GM12878 (cell line): ENCODE results near the gene EIF4B. TPM values are rescaled to one million over a fixed set of nuclear protein-coding genes. Genes with fewer than 3 reads are reported as not detected.

Experiments
- ATAC-seq: fragments of 200-7000 bp; cut with Tn5 transposase; 3 replicates; pipeline ENCODE4 v1.9.1; 2020; ENCODE audit warnings: mild to moderate bottlenecking, moderate library complexity
- BruUV-seq: library from RNA; stranded (reverse); fragments of 400-500 nt; replicated peaks from 2 replicates; lab custom pipeline; 2021; lab: Mats Ljungman, UMichigan
- CTCF ChIA-PET: fragments of 300-600 bp; sonication (Branson Sonifier 250); formaldehyde crosslinking; extraction: SDS; loops from one replicate; lab custom pipeline; 2021; ENCODE audit warnings: inconsistent platforms; lab: Yijun Ruan, JAX
- POLR2A ChIA-PET: fragments of 350-600 bp; formaldehyde crosslinking; extraction: SDS; loops from one replicate; lab custom pipeline; 2021; ENCODE audit warnings: inconsistent platforms; lab: Charles Lee
- RAD21 ChIA-PET: fragments of 300-600 bp; sonication (Branson Sonifier 250); formaldehyde crosslinking; loops from one replicate; lab custom pipeline; 2023; ENCODE audit warnings: antibody characterized with exemption; ENCODE audit not compliant: unreplicated experiment; lab: Charles Lee
- SMC1A ChIA-PET: fragments of 300-600 bp; sonication (Branson Sonifier 250); formaldehyde crosslinking; loops from one replicate; lab custom pipeline; 2023; ENCODE audit not compliant: unreplicated experiment, uncharacterized antibody; lab: Charles Lee
- DNase-seq: peaks from one replicate; pipeline ENCODE4 v3.0.0-alpha.2; 2011; ENCODE audit warnings: low read depth, low spot score
- FAIRE-seq: peaks from 3 replicates; lab custom pipeline; 2011; peaks lifted over from hg19 to GRCh38; lab: Jason Lieb, UNC
- H2AFZ ChIP-seq: 2 replicates; pipeline ENCODE4 v1.6.0; 2011; ENCODE audit warnings: low read depth, low read length, control low read depth; ENCODE audit not compliant: control insufficient read depth
- H3K27ac ChIP-seq: 2 replicates; pipeline ENCODE4 v1.5.1; 2011; ENCODE audit warnings: control low read depth; ENCODE audit not compliant: control insufficient read depth, insufficient read depth
- H3K27me3 ChIP-seq, 2 experiments: replicated peaks in 1 of 2; 2 replicates each; pipeline versions ENCODE4 v1.6.0 to v1.6.1; 2011; ENCODE audit warnings: low read length in 1 of 2; ENCODE audit not compliant: control insufficient read depth in 2 of 2, insufficient read depth in 2 of 2
- H3K36me3 ChIP-seq, 2 experiments: 2 replicates each; pipeline ENCODE4 v1.5.1; 2011; ENCODE audit warnings: low read length in 1 of 2; ENCODE audit not compliant: control insufficient read depth in 2 of 2, insufficient read depth in 2 of 2
- H3K4me1 ChIP-seq: 2 replicates; pipeline ENCODE4 v1.6.1; 2011; ENCODE audit warnings: mild to moderate bottlenecking, low read length, moderate library complexity, mixed read lengths; ENCODE audit not compliant: control insufficient read depth, insufficient read depth
- H3K4me2 ChIP-seq: 2 replicates; pipeline ENCODE4 v1.6.0; 2011; ENCODE audit warnings: control low read depth; ENCODE audit not compliant: control insufficient read depth, insufficient read depth
- H3K4me3 ChIP-seq: fragments of 200-600 bp; sonication (generic); 2 replicates; pipeline ENCODE4 v1.5.1; 2016
- H3K79me2 ChIP-seq: 2 replicates; pipeline ENCODE4 v1.6.0; 2011; ENCODE audit warnings: low read length; ENCODE audit not compliant: control insufficient read depth, insufficient read depth
- H3K9ac ChIP-seq: 2 replicates; pipeline ENCODE4 v1.8.0; 2011; ENCODE audit warnings: low read length, control low read depth, mixed read lengths; ENCODE audit not compliant: control insufficient read depth, insufficient read depth
- H3K9me3 ChIP-seq: replicated peaks from 3 replicates; pipeline ENCODE4 v1.5.1; 2011; ENCODE audit warnings: mild to moderate bottlenecking, low read length; ENCODE audit not compliant: control insufficient read depth, insufficient read depth
- H4K20me1 ChIP-seq: 2 replicates; pipeline ENCODE4 v1.6.0; 2011; ENCODE audit not compliant: control insufficient read depth, insufficient read depth
- CHD1 ChIP-seq: IDR thresholded peaks from 2 replicates; pipeline ENCODE4 v1.6.1; 2012; ENCODE audit warnings: low read depth, low read length, improper control_type of control experiment
- EED ChIP-seq: sonication (generic); IDR thresholded peaks from 2 replicates; pipeline ENCODE4 v1.6.1; 2016; ENCODE audit warnings: antibody characterized with exemption, low read depth
- EGR1 ChIP-seq, 2 experiments: IDR thresholded peaks; 1 replicate in 1 of 2; 2 replicates in 1 of 2; pipeline ENCODE4 v1.6.1; 2011 to 2012; ENCODE audit warnings: low read depth in 2 of 2, low read length in 2 of 2, borderline replicate concordance in 1 of 2, mild to moderate bottlenecking in 1 of 2, moderate library complexity in 1 of 2
- MTA2 ChIP-seq: fragments of 450-650 bp; IDR thresholded peaks from 2 replicates; pipeline ENCODE4 v1.6.1; 2016; ENCODE audit warnings: low read depth, mild to moderate bottlenecking, moderate library complexity
- NR2C2 ChIP-seq: IDR thresholded peaks from 2 replicates; pipeline ENCODE4 v1.6.1; 2011; ENCODE audit warnings: borderline replicate concordance, low read depth; ENCODE audit not compliant: control insufficient read depth, insufficient read length
- PAX5 ChIP-seq: IDR thresholded peaks from 2 replicates; pipeline ENCODE4 v1.6.1; 2011; ENCODE audit warnings: low read depth, low read length, borderline replicate concordance
- SIX5 ChIP-seq: IDR thresholded peaks from 2 replicates; pipeline ENCODE4 v1.6.1; 2011; ENCODE audit warnings: mild to moderate bottlenecking, low read depth, low read length, moderate library complexity; ENCODE audit not compliant: severe bottlenecking
- SP1 ChIP-seq: IDR thresholded peaks from one replicate; pipeline ENCODE4 v1.6.1; 2011; ENCODE audit warnings: low read depth, low read length
- ZNF24 ChIP-seq: fragments of 450-650 bp; IDR thresholded peaks from 2 replicates; pipeline ENCODE4 v1.6.1; 2017; ENCODE audit warnings: antibody characterized with exemption, mild to moderate bottlenecking
- ZNF622 ChIP-seq: fragments of 450-650 bp; IDR thresholded peaks from 2 replicates; pipeline ENCODE4 v1.6.1; 2017; ENCODE audit warnings: mild to moderate bottlenecking, inconsistent platforms
- WGBS: methylation state at CpG from one replicate; pipeline ENCODE4 v1.1.6; 2016; ENCODE audit warnings: low lambda C conversion rate; ENCODE audit not compliant: insufficient replicate concordance, insufficient coverage; ENCODE audit errors: missing lambda C conversion rate; 5-methylcytosine and 5-hydroxymethylcytosine counted together
- in situ Hi-C: fragments of 300-500 bp; cut with MboI; formaldehyde crosslinking; loops from 9 replicates; pipeline ENCODE4 v1.14.3; 2018; ENCODE audit warnings: mixed read lengths
- intact Hi-C: fragments of 100-400 bp; cut with micrococcal nuclease; formaldehyde crosslinking; loops from one replicate; pipeline ENCODE4 v1.14.2; 2022; ENCODE audit not compliant: unreplicated experiment
- polyA plus RNA-seq, 11 experiments: library from polyadenylated mRNA; depleted of rRNA in 4 of 11; unstranded in 6 of 11; stranded (reverse) in 5 of 11; fragments of >200 nt; fragmentation: Nextera tagmentation in 4 of 11; fragmentation: Illumina TruSeq in 1 of 11; extraction: Ambion mirVana in 4 of 11; extraction: Trizol in 1 of 11; gene quantifications; 1 replicate in 1 of 11; 2 replicates in 10 of 11; pipeline versions ENCODE4 v1.2.1 to v1.2.3, GENCODE V29; 2011 to 2016; ENCODE audit warnings: inconsistent platforms in 2 of 11, missing spikeins in 2 of 11, low read depth in 1 of 11
- total RNA-seq, 4 experiments: library from RNA; depleted of rRNA in 3 of 4; stranded (reverse); fragments of >200 nt in 3 of 4; fragmentation: Illumina TruSeq in 1 of 4; extraction: Trizol in 1 of 4; gene quantifications; 2 replicates each; pipeline versions ENCODE4 v1.2.1 to v1.2.3, GENCODE V29; 2013 to 2021
- TF ChIP-seq, protein P1 (sequence below): fragments of 450-650 bp; IDR thresholded peaks from 2 replicates; pipeline ENCODE4 v1.6.1; 2017; ENCODE audit warnings: borderline replicate concordance

Gene EIF4B
- total and polyA plus RNA-seq, 10 of the 15 experiments (the other 5 are each of a cell fraction or from before 2014, with no cell fraction given) = 123 to 752 (median 431) TPM

DNA sequence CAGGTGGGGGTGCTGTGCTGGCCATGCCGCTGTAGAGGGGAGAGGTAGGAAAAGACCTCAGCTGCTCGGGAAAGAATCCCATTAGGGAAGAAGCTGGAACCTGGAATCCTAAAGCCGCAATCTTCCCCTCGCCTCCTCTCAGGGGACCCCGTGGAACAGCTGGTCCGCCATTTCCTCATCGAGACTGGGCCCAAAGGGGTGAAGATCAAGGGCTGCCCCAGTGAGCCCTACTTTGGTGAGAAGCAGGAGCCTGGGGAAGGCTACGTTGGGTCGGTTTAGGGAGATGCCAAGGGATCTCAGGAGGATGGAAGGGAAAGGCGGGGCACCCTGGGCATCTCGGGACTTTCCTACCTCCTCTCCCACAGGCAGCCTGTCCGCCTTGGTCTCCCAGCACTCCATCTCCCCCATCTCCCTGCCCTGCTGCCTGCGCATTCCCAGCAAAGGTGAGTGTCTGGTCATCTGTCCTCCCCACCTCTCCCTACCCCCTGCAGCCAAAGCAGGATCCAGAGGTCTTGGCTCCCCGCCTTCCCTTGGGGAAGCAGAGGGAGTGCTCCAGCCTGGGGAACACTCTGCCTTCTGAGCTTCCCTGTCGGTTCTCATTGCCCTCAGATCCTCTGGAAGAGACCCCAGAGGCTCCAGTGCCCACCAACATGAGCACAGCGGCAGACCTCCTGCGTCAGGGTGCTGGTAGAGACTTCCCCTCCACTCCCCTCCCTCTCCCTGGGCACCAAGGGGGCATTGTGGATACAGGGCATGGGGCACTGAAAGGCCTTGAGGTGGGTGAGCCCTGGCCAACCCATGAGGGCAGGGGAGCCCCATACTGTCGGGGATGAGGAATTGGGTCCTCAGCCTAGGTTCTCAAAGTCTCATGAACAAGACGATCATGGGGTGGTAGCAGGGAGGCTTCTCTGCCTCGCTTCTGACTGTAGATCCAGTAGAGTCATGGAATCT lies 56.0 kb downstream of the EIF4B start:
- Histone ChIP-seq H3K4me1 (no peaks in the 10 kb centered on the region), H3K9me3 (no peaks in the 10 kb centered on the region), H3K79me2 (no peaks in the 10 kb centered on the region), H3K4me3 (no peak overlapping the region), H3K27ac (no peak overlapping the region), H3K27me3 (no peaks in the 10 kb centered on the region), H3K4me2 (no peak overlapping the region), H3K36me3 (peaks cover 5 to 6% of the 10 kb centered on the region in 2 experiments; a peak in 3 of 4 replicates), H2AFZ (no peak overlapping the region), H3K9ac (no peak overlapping the region), H4K20me1 (no peaks in the 10 kb centered on the region)
- ATAC-seq = no peak
- no peak for FAIRE-seq
- DNase-seq = no peak
- 56% methylated on average over 20 of the region's 20 CpGs for WGBS
- SMC1A ChIA-PET = interaction anchor here (7.8 kb wide), 1 partner anchor 39 kb away, joined by 126 read pairs; the partner anchor contains the start of gene SOAT2
- BruUV-seq = no TSS peak
- CTCF ChIA-PET = interaction anchor here (0.7 to 12.1 kb wide), 6 partner anchors 10 to 40 kb away, joined by 3 to 355 read pairs (median 4); partner anchors contain the start of genes IGFBP6, SOAT2 and TNS2
- TF ChIP-seq NR2C2 = no peak
- no peak for TF ChIP-seq EED
- no peak for TF ChIP-seq MTA2
- TF ChIP-seq CHD1 = no peak
- TF ChIP-seq SP1 = no peak
- no peak for TF ChIP-seq PAX5
- TF ChIP-seq ZNF622 = no peak
- no peak for TF ChIP-seq EGR1 (IDR thresholded peaks at IDR 0.05; ENCODE audit: borderline replicate concordance in 1 of 2, low read depth in 2 of 2, low read length in 2 of 2)
- TF ChIP-seq, protein P1, sequence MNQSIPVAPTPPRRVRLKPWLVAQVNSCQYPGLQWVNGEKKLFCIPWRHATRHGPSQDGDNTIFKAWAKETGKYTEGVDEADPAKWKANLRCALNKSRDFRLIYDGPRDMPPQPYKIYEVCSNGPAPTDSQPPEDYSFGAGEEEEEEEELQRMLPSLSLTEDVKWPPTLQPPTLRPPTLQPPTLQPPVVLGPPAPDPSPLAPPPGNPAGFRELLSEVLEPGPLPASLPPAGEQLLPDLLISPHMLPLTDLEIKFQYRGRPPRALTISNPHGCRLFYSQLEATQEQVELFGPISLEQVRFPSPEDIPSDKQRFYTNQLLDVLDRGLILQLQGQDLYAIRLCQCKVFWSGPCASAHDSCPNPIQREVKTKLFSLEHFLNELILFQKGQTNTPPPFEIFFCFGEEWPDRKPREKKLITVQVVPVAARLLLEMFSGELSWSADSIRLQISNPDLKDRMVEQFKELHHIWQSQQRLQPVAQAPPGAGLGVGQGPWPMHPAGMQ = no peak
- TF ChIP-seq ZNF24 = no peak
- TF ChIP-seq SIX5 = no peak
- RAD21 ChIA-PET = interaction anchor here (0.8 kb wide), 1 partner anchor 39 kb away, joined by 3 read pairs; no protein-coding TSS in a partner anchor
- POLR2A ChIA-PET = interaction anchor here (0.9 kb wide), 1 partner anchor 32 kb away, joined by 7 read pairs; no protein-coding TSS in a partner anchor
- in situ Hi-C loops (no loop called here), intact Hi-C loops (no loop called here)
